Ramos (cell line): ENCODE data around the gene XPC.
"Not testable (repeated sequence)": the region's sequence is repeated elsewhere in the genome, so short reads cannot be mapped to it uniquely, and the experiment has no call there.

Source experiments
- in situ Hi-C: fragments of 300-500 bp; cut with MboI; formaldehyde crosslinking; loops from one replicate; pipeline ENCODE4 v1.14.3; 2022; ENCODE audit warnings: low sequenced_read_pairs; ENCODE audit not compliant: unreplicated experiment

Gene XPC

DNA sequence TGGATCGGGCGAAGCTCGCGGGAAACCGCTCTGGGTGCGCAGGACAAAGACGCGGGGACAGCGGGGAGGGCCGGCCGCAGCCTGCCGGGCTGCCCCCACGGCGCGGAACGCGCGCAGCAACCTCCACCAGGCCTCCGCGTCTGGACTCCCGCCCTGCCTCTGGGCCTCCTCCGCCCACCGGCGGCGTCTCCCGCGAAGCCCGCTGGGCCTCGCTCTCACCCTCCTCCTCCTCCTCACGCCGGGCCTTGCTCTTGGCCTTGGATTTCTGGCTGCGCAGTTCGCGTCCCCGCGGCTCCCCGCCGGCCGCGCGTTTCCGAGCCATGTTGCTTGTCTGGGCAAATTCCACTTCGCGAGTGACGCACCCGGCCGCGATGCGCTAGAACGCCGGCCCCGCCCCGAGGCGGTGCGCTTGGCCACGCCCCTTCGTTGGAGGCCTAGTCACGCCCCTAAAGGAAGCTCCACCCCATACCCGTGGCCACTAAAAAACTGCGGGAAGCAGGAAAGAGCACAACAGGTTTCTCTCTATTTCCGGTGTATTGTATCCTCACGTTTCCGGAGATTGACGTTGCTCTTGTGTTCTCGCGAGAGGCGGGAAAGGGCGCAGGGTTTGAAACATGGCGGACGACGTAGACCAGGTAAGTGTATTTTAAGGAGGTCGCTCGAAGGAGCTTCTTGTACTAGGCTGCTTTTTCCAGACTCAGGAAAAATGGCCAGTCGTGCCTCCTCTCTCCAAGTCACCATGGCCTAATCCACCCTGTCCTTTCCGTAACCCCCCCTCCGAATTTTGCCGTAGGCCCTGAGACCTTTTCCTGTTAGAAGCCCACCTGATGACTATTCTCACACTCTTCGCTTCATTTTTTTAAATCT is at the start of gene XPC, which contains the start of gene LSM3:
Gene XPC (minus strand): TSS at position 355 of the 867 bp plus-strand sequence. CDS start 33 bp downstream, at position 322.
Gene LSM3 (plus strand): TSS at position 571 of the 867 bp plus-strand sequence. CDS start 44 bp downstream, at position 615.
- in situ Hi-C loops: no loop called here

DNA sequence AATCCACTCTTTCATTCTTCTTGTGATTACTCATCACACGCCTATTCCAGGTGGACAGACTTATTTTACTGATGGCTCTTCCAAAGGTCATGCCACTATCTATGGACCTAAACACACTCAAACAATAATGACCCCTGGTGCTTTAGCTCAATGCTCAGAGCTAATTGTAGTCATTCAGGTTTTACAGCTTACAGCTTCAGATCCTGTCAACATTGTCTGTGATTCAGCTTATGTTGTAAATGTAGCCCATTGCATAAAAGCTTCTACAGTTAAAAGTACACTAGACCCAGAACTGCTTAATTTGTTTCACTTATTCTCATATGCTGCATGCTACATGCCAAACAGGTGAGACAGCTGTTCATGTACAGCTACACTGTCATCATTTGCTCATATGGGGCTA is 49.5 kb upstream of the XPC start:
- in situ Hi-C loops: no loop called here

DNA sequence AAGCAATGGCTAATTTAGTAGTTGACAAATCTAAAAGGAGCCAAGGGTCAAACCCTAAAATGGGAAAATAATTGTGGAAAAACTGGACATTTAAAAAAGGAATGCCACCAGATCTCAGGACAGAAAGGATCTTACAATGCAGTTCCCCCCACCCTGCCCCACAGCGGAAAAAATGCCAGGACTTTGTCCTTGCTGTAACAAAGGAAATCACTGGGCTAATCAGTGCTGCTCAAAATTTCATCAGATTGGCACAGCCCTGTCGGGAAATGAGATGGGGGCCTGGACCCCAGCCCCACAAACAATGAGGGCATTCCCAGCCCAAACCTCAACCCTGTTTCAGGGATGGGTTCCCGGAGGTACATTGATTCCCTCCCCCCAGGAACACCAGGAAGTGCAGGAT is 48.0 kb upstream of the XPC start:
- in situ Hi-C loops: not testable (repeated sequence)

DNA sequence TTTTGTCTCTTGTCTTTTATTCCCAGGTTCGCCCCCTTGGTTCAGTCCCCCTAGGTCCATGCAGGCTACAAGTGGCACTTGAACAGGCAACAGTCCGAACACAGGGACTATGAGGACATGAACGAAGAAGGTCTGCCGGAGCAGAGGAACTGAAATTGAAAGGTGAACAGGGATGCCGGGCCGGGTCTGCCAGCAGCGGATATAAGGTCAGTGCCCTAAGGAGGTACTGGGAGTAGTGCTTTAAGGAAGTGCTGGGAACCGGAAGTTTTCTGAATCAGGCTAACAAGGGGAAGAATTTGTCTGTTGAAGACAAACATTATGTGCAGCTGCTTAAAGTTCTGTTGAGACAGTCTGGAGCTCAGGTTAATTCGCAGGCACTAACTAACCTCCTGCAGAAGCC is 47.0 kb upstream of the XPC start:
- in situ Hi-C loops: no loop called here

DNA sequence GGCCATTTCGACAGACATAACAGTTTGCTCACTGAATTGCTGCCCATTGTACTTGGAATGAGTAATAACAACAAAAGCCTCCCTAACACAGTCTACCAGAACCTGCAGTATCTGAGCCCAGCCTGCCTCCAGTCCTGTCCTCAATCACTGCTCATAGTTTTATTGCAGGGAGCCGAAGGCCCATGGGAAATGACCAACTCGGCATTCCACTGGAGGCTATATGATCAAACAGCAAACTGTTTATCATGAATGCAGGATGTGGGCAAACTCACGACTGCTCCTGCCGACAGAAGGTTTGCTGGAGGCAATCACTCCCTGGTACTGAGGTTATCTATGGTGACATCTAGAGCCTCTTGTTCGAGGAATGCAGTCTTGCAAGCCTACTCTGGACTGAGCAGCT is 46.5 kb upstream of the XPC start:
- in situ Hi-C loops: no loop called here

DNA sequence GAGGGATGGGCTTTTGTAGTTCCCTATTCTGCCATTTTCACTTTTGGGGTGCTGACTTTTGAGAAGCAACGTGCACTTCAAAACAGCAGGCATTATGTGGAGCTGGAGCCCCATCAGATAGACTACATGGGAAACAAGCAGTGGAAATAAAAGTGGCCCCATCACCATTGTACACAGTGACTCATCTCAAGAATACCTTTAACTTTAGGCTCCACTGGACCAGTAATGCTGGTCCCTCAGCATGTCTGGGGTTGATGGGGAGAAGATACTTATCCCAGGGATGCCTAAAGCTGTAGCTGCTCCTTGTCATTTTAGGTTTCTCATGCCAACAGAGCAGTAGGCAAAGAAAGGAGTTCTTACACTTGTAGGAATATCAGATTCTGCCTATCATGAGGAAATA is 45.2 kb upstream of the XPC start:
- in situ Hi-C loops: no loop called here

DNA sequence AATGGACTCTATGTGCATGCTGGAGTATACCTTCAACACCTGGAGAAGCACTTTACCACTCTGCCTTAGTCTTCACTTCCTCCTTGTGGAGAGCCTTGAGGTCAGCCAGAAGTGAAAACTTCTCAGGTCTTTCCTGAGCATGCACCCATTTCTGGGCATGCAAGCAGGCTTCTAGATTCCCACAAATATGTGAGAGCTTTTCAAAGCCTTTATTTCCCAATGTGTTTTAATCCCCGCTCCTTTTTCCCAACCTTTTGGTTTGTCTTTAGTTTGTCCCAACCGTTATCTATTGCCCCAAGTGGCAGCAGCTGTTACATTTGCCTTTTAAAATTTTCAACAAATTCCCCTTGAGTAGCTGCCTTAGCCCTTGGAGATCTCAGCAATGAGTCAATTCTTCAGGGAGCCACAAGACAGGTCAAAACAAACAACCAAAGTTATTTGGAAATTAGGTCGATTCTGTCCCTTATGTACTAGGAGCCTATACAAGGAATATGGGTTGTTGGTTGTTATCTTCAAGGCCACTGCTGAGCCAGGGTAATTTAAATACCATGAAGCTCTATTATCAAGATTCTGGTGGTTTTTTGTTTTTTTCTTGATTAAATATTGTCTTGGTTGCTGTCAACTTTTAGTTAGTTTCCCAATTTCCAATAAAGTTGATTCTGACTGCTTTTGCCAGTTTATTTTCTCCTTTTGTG is 44.6 kb upstream of the XPC start:
- in situ Hi-C loops: no loop called here

DNA sequence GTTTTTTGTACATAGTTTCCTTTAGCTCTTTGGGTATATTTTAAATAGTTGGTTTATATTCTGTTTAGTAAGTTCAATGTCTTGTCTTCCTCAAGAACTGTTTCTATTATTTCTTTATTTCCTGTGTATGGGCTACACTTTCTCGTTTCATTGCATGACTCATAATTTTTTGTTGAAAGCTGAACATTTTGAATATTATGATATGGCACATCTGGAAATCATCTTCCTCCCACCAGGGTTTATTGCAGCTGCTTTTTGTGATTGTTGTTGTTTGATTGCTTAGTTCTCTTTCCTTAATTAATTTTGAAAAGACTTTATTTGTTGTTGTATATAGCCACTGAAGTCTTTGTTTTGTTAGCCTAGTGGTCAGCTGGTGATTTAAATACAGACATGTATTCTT is 44.1 kb upstream of the XPC start:
- in situ Hi-C loops: no loop called here

DNA sequence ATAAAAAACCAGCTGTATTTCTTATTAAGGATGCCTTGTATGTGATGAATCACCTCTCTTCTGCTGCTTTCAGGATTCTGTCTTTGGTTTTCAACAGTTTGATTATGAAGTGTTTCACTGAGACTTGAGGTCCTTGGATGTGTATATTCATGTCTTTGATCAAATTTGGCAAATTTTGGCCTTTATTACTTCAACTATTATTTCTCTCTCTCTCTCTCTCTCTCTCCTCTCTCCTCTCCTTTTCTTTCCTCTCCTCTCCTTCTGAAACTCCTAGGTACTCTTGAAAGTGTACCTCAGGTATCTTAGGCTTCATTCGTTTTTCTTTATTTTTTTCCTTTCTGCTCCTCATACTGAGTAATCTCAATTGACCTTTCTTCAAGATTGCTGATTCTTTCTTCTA is 43.5 kb upstream of the XPC start:
- in situ Hi-C loops: no loop called here

DNA sequence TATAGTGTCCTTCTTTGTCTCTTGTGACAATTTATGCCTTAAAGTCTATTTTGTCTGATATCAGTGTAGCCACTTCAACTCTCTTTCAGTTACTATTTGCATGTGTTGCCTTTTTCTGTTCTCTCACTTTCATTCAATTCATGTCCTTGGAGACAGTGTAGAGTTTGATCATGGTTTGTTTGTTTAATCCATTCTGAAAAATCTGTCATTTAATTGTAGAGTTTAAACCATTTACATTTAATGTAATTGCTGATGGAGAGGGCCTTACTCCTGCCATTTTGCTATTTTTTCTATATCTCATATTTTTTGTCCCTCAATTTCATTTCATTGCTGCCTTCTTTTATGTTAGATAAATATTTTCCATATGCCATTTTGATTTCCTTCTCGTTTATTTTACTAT is 42.5 kb upstream of the XPC start:
- in situ Hi-C loops: no loop called here

DNA sequence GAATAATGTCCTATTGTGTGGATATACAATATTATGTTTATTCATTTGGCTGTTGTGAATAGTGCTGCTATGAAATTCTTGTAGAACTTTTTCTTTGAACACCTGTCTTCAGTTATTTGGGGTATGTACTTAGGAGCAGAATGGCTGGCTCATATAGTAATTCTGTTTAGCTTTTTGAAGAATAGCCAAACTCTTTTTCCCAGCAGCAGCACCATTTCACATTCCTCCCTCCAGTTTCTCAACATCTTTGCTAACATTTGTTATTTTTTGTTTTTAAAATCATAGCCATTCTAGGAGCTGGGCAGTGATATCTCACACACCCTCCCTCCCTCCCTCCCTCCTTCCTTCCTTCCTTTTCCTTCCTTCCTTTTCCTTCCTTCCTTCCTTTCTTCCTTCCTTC is 40.0 kb upstream of the XPC start:
- in situ Hi-C loops: no loop called here

DNA sequence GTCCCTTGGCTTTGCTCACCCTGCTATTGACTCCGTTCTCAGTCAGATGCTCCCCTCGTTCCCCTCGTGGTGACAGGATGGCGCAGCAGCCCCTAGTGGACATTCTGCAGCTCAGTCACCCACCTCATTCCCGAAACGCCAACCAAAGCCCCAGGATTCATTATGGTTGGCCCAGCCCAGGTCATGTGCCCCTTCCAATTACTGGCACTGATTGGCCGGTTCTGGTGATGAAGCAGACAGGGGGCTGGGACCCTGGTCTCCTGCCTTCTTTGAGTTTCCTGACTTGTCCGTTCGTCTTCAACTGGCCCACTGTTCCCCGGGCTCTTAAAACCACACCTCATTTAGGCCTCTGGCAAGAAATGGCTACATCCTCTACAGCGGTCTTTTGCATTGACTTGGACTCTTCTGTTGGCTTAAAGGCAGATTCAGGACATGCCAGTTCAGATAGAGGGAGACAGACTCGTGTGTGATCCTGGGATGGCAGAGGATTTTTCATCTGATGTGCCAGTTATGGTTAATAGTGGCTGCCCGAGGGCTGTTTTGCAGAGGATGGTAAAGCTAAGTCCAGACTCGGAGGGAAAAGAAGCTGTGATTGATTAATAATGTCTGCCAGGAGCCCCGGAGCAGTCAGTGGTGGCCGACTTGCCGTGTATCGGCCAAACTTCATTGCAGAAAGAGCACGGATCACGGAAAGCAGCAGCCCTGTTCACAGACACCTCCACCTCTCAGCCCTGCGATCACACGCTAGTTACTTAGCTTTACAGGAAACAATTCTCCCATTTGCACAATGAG is 38.1 kb upstream of the XPC start:
- in situ Hi-C loops: no loop called here

DNA sequence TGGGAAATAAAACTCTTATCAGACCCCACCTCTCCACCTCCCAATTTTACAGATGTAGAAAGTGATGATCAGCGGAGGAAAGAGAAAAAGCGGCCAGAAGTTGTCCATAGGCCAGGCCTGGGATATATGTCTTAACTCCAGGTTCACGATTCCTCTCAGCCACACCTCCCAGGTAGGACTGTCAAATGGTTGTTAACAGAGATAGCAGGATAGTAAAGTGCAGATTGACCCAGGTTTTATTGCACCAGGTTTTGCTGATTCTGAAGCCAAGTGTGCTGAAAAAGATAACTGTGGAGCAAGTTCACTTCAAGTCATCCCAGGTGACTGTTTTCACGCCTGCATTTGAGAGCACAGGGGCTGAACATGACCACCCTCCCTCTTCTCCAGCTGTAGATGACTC is 36.4 kb upstream of the XPC start:
- in situ Hi-C loops: no loop called here

DNA sequence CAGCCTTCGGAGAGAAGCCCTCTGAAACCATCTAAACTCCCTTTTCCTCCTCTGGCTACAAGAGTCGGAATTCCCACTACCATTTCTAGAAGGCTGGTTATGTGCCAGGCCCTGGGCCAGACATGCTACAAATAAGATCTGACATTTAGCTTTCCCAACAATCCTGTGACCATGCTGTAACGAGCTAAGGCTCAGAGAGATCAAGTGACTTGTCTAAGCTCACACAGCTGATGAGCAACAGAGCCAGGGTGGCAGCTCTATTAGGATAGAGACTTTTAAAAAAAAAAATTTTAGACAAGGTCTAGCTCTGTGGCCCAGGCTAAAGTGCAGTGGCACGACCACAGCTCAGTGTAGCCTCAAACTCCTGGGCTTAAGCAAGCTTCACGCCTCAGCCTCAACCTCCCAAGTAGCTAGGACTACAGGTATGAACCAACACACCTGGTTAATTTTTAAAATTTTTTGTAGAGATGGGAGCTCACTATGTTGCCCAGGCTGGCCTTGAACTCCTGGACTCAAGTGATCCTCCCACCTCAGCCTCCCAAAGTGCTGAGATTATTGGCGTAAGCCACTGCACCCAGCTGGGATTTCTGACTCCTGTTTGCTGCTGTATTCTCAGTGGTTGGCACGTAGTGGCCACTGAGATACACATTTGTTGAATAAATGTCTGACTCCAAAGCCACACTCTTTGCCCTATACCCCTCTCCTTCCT is 34.8 kb upstream of the XPC start:
- in situ Hi-C loops: no loop called here

DNA sequence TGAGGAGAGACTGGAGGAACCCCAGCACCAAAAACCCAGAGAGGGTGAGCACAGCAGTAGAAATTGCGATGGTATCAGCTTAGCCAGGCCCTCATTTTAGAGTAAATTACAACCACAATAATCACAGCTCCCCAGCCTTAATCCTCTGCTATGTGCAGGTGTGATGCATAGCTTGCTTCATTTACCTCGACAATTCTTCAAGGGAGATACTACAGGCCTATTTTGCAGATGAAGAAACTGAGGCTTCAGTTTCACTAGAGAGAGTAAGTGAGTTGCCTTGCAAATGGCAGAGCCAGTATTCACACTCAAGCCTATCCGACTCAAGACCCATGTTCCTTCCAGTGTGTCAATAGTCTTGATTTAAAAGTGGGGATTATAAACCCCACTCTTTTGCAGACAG is 33.6 kb upstream of the XPC start:
- in situ Hi-C loops: no loop called here

DNA sequence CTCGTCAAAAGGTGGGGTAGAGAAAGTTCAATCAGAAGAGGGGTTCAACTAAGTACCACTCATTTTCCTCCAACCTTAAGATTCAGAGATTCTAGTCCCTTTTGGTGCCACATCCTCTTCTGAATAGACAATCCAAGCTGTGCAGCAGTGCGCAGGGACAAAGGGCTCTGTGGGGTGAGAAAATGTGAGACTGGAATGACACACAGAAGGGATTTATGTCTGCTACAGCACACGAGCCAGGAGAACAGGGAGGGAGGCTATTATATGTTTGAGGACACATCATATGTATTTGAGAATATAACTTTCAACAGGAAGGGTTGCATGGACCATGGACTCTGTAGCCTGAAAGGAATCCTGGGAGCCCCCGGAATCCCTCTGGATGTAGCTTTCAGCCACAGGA is 33.2 kb upstream of the XPC start:
- in situ Hi-C loops: no loop called here

DNA sequence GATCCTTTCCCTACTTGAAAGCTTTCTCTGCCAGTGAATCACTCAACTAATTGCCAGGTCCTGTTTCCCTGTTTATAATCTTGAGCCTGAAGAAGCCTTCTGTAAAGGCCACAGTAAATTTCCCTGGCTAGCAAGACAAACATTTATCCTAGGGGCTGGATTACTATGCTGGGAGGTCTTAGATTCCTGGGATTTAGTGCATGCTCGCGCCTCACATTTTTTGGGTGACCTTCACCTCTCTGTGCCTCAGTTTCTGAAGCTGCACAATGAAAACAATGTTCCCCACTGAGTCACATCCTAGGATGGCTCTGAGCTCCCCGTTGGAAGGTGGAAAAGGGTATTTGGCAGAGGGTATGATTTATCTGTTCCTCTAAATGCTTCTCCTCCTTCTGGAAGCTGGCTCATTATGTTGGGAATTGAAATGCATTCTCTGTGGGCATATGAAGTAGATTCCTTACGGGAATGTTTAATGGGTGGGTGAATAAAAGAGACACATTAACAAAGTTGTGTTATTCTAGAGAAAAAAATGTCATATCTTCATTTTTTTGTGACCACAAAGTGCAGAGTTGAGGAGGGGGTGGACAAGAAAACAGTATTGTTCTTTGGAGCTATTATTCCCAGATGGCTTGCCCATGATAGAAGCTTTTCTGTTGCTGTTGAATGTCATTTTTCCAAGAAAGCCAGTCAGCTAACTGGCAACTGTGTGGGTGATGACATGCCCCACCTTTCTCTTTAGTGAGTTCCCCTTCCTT is 32.6 kb upstream of the XPC start:
- in situ Hi-C loops: no loop called here

DNA sequence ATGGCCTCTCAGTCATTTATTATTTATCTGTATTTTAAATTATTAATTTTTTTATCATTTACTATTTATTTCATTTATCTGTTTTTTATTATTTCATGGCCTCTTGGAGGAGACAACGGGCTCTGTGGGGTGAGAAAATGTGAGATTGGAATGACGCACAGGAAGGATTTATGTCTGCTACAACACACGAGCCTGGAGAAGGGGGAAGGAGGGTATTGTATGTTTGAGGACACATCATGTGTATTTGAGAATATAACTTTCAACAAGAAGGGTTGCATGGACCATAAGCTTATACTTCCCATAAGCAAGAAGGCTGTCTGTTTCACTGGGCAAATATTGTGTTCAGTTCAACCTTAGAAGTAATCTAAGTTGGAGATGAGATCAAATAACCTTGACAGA is 31.9 kb upstream of the XPC start:
- in situ Hi-C loops: no loop called here

DNA sequence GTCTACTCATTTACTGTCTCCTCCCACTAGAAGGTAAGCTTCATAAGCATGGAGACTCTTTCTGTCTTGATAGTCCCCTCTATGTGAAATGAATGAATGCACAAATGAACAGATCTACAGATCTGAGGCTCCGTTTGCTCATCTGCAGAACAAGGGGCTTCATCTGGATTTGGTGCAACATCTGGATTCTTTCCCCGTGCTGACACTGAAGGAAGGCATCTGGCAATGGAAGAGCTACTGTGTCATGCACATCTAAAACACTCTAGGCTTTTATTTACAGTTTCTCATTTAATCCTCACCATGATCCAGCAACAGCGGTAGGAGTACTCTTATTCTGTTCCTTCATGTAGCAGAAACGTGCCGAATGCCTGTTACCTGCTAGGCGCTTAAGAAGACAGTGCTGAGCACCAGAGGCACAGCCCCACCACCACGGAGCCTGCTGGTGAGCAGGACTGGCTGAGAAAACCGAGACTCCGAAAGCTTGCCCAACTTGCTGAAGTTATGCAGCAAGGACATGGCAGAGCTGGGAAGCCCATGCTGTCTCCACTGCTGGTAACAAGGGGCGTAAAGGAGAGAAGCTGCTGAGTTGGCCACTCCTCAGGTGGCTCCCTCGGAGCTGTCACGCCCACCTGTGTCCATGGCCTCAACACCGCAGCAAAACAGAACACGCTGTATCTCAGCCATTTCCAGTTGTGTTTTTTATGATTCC is 31.3 kb upstream of the XPC start:
- in situ Hi-C loops: no loop called here
